ENCODE measurements around the gene EEA1.

DNA sequence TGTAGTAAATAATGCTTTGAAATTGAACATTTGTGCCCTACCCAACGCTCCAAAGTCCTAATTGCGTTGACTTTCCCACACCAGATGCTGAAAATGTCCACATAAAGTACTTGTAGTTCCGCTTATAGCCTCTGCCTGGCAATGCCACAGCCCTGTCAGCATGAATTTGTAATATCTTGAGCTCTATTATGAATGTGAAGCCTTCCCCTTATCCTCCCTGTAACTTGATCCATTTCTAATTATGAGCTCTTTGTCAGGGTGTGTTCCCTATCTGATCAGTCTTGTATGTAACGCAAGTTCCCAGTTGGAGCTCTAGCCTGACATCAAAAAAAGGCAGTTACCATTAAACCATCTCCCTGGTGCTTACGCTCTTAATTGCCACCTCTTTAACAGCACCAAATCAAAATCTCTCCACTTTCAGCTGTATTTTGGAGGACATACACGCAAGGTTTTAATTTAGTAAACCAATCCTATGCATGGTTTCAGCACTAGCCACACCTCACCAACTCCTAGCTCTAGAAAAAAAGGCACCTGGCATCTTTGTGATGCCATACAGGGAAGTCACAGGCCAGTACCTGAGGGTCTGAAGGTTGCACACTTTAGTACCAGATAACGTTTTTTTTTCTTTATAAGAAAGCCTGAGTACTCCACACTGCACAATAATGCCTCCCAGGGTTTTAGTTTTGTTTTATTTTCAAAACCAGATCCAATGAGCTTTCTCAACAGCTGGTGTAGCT, 69.3 kb downstream of the EEA1 start:
- TF ChIP-seq, protein P1, sequence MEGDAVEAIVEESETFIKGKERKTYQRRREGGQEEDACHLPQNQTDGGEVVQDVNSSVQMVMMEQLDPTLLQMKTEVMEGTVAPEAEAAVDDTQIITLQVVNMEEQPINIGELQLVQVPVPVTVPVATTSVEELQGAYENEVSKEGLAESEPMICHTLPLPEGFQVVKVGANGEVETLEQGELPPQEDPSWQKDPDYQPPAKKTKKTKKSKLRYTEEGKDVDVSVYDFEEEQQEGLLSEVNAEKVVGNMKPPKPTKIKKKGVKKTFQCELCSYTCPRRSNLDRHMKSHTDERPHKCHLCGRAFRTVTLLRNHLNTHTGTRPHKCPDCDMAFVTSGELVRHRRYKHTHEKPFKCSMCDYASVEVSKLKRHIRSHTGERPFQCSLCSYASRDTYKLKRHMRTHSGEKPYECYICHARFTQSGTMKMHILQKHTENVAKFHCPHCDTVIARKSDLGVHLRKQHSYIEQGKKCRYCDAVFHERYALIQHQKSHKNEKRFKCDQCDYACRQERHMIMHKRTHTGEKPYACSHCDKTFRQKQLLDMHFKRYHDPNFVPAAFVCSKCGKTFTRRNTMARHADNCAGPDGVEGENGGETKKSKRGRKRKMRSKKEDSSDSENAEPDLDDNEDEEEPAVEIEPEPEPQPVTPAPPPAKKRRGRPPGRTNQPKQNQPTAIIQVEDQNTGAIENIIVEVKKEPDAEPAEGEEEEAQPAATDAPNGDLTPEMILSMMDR (IDR thresholded peaks at IDR 0.05) = no peak
- no peak for TF ChIP-seq EP300 (IDR thresholded peaks at IDR 0.05)
- TF ChIP-seq POLR2A (IDR thresholded peaks at IDR 0.05) = no peak
